Measurements from ENCODE around the gene BEND5.

DNA sequence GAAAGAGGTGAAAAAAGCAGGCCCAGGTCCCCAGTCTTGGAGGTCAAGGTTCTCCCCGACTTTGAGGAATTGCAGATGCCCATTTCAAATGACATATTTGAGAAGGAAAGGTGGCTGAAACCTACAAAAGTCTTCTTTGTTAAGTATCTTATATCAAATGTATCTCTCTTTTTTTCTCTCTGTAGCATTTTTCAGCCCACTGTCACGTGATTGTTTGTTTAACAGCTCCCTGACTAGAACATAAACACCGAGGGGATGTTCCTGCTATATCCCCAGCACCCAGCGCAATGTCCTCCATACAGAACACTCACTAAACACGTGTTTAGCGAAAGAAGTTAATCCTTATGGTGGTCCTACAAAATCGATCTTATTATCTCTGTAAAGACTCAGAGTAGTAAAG, 27.6 kb downstream of the BEND5 start:
- TF ChIP-seq, protein P1, sequence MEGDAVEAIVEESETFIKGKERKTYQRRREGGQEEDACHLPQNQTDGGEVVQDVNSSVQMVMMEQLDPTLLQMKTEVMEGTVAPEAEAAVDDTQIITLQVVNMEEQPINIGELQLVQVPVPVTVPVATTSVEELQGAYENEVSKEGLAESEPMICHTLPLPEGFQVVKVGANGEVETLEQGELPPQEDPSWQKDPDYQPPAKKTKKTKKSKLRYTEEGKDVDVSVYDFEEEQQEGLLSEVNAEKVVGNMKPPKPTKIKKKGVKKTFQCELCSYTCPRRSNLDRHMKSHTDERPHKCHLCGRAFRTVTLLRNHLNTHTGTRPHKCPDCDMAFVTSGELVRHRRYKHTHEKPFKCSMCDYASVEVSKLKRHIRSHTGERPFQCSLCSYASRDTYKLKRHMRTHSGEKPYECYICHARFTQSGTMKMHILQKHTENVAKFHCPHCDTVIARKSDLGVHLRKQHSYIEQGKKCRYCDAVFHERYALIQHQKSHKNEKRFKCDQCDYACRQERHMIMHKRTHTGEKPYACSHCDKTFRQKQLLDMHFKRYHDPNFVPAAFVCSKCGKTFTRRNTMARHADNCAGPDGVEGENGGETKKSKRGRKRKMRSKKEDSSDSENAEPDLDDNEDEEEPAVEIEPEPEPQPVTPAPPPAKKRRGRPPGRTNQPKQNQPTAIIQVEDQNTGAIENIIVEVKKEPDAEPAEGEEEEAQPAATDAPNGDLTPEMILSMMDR (IDR thresholded peaks at IDR 0.05), result no peak
- TF ChIP-seq POLR2AphosphoS5 (IDR thresholded peaks at IDR 0.05) (no peak), POLR2A (IDR thresholded peaks at IDR 0.05) (no peak), EP300 (IDR thresholded peaks at IDR 0.05) (no peak)

Measured in suprapubic skin (tissue), 4 donors.